Stimulated activated CD8-positive, alpha-beta memory T cell treated with anti-CD3 and anti-CD28 coated beads, Interleukin-4, amount 100 ng/mL, for 4 hours (primary cell): ENCODE data around the gene FANCC.
"Not testable (repeated sequence)": the region's sequence is repeated elsewhere in the genome, so short reads cannot be mapped to it uniquely, and the experiment has no call there.

ENCODE experiments used
- DNase-seq, 2 donors: peaks; one replicate each; pipeline ENCODE4 v3.0.0-alpha.2; 2020; ENCODE audit warnings: low read depth in 2 of 2, low spot score in 1 of 2

The FANCC gene

GRCh38 chr9:95284162-95285080 is 33.1 kb downstream of the FANCC start:
- DNase-seq: no peak

- no peak for DNase-seq
Measured at GRCh38 chr9:95283673-95284072, 33.8 kb downstream of the FANCC start.

- no peak for DNase-seq
Measured at GRCh38 chr9:95282332-95282731, 35.2 kb downstream of the FANCC start.

DNA sequence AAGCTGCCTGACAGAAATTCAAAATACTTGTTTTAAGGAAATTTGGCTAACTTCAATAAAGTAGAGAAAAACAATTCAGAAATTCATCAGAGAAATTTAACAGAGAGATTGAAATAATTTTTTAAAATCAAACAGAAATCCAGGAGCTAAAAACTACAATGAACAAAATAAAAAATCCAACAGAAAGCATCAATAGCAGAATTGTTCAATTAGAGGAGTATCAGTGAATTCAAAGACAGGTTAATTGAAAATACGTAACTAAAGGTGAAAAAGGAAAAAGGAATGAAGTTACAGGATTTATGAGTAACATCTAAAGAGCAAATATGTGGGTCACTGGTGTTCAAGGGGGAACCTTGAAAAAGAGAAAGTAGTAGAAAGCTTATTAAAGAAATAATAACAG is 36.8 kb downstream of the FANCC start:
- DNase-seq: no peak

DNA sequence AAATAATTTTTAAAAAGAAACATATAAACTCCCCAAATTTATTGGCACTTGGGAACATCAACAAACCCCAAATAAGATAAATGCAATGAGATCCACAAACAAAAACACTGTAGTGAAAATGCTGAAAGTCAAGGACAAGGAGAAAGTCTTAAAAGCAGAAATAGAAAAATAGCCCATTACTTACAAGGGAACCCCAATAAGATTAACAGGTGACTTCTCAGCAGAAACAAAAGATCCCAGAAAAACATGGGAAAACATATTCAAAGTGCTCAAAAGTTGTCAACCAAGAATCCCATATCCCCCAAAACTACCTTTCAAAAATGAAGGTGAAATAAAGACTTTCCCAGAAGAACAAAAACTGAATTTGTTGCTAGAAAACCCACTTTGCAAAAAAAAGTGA is 40.0 kb downstream of the FANCC start:
- no peak for DNase-seq

- DNase-seq: no peak
Measured at GRCh38 chr9:95276395-95276954, 41.0 kb downstream of the FANCC start.

GRCh38 chr9:95274160-95274559 is 43.3 kb downstream of the FANCC start:
- DNase-seq: not testable (repeated sequence)

GRCh38 chr9:95273369-95274022 is 44.0 kb downstream of the FANCC start:
- DNase-seq: no peak

DNA sequence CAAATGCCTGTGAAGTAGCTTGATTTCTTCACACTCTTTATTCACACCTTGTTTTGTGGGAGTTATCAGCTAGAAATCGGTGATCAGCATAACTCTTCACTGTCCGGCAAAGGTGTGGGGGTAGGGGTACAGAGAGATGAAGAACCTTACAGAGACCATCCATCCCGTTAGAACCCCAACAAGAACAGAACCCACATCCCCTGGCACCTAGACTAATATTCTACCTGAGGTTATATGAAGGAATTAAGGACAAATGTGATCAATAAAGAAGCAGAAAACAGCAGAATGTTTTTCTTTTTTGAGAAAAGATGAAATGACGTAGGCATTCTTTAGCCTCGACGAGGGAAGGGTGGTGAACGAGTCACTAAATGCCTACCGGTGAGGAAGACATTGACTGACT is 44.7 kb downstream of the FANCC start:
- no peak for DNase-seq

DNA sequence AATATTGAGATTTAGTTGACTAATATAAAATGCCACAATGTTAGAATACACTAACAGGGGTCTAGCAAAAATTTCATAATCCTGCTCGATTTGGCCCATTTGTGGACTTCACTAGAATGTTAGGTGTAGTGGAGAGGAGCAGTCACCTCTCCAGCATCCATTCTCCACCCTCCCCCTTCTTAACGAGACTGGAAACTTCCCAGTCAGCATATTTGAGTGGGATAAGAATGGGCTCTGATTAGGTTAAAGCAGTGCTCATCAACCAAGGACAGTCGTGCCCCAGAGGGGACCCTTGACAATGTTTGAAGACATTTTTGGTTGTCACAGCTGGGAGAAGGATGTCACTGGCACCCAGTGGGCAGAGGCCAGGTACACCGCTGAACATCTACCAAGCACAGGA is 46.7 kb downstream of the FANCC start:
- DNase-seq: no peak

GRCh38 chr9:95269803-95270773 is 47.4 kb downstream of the FANCC start:
- not testable (repeated sequence) for DNase-seq

DNA sequence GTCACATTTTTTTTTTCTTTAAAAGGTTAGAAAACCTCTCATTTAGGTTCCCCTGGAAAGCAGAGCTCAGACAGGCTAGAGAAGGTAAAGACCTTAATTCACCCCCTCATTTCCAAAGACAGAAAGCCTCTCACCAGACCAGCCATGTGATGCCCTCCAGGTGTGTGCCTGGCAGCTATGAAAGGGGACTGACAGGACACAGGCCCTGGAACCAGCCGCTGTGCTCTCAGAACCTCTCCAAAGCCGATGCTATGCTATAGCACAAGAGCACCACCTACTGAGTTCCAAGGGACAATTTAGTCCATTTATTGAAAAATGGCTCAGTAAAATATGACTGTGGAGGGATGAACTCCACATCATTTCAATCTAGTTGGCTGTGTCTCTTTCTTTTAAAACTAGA is 48.8 kb downstream of the FANCC start:
- DNase-seq: no peak

GRCh38 chr9:95266649-95267048 is 50.9 kb downstream of the FANCC start:
- DNase-seq: no peak

GRCh38 chr9:95265960-95266359 is 51.5 kb downstream of the FANCC start:
- DNase-seq: no peak

GRCh38 chr9:95264954-95265615 is 52.4 kb downstream of the FANCC start:
- DNase-seq: no peak

DNA sequence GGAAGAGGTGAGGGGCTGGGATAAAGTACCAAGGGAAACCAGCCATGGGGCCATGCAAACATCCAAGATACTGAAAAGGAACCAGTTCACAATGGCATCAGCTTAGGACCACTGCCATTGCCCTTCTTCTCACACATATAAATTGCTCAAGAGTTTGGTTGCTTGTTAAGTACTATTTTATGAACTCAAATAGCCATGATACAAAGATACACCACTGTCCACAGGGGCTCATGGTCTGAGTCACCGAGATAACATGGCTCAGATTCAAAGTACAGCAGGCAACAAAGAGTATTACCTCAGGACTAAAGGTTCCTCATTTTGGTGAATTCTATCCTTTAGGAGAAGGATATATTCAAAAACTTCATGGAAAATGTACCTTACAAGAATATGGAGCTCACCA is 55.6 kb downstream of the FANCC start:
- no peak for DNase-seq

- no peak for DNase-seq
Measured at GRCh38 chr9:95250462-95251221, 66.9 kb downstream of the FANCC start.

DNA sequence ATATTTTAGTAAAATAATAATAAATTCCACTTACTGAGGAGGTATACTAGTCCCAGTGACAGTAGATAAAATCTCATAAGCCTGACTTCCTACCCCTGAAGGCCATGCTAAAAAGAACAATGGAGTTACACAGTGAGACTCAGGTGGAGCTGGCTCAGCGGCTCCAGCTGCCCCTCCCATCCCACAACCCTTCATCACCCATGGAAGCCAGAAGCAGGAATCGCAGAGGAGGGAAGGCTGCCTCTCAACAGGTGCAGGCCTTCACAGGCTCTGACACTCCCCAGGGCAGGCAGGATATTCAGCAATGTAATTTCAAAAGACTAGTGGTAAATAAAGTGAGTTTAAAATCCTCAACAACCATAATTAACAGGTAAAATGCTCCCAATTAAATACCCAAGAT is 67.5 kb downstream of the FANCC start:
- DNase-seq: no peak

DNA sequence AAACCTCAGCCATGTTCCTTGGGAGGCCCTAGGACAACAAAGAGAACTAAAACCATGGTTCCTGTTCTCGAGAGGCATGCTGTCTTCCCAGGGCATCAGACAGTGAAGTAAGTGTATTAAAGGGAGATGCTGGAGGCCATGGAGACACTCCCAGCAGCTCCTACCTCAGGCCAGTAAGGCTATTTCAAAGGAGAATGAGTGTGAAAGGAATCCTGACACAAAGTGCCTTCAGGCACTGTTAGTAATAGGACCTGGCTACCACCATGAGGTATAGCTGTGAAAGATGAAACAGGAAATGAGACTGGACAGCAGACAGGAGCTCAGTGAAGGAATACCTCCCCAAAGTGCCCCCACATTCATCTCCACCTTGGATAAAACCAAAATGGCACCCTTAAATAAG is 71.0 kb downstream of the FANCC start:
- DNase-seq: no peak

GRCh38 chr9:95242613-95243012 is 74.9 kb downstream of the FANCC start:
- DNase-seq: no peak
